ENCODE data around the gene COL11A1.

The COL11A1 gene

GRCh38 chr1:102896771-102897170, 211.6 kb downstream of the COL11A1 start:
- no peak for DNase-seq

GRCh38 chr1:102896286-102896685, 212.0 kb downstream of the COL11A1 start:
- no peak for DNase-seq

DNA sequence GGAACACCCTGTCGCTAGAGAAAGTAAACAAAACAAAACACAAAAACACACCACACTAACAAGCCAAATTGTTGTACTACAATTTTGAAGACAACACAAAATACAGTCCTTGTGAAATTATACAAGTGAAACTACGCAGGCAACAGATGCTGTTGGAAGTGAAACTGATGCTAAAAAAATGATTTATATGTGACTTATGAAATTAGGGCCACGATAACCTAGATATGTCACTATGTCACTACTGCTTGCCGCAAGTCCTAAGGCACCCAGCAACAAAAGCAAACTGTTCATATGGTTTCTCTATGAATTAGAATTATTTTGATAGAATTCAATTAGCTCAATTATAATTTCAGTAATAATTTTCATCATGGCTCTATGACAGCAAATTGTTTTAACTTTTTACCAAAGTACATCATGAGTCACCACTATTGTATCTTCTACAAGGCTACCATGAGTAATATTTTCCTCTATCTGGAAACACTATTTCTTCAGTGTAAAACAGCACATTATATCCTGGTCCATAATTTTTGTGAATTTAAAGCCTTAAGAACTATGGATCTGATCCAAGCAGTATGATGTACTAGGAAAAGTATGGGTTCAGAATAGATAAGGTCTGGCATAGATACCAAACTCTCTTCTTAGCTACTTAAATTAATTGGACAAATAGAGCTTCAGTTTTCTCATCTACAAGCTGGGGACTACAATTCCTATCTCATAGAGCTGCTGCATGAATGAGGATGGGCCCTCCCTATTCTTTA, 216.3 kb downstream of the COL11A1 start:
- DNase-seq = no peak

DNA sequence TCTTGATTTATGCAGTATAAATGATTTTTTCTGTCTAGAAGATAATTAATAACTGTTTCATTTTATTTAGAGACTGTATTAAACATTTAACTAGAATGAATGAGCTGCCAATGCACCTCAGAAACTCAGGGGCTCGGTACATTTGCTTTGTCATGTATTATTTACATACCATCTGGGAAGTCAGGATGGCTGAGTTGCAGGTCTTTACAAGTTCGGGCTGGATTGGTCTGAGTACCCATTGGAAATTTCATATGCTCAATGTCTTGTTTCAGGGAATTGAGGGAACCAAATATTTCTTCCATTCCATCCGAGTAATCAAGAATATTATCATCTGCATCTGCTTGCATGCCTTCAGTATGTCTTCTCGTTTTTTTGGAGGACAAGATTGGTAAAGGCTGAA, 221.7 kb downstream of the COL11A1 start:
- no peak for DNase-seq

DNA sequence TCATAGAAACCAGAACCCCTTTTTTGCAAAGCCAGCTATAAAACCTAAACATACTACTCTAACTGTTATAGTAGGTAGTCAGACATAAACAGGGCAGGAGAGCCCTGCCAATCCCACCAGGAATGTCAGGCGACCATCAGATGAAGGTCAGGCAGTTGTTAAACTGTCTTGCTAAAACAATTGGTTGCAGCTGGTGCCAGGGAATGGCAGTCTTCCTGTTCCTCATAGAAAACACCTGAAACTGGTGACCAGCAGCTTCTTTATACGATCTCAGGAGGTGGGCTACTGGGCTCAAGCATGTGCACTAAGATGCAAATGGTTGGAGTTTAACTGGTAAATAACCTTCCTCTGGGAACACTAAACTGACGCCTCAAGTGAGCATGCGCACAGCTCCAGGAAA, 224.1 kb downstream of the COL11A1 start:
- DNase-seq = no peak

DNA sequence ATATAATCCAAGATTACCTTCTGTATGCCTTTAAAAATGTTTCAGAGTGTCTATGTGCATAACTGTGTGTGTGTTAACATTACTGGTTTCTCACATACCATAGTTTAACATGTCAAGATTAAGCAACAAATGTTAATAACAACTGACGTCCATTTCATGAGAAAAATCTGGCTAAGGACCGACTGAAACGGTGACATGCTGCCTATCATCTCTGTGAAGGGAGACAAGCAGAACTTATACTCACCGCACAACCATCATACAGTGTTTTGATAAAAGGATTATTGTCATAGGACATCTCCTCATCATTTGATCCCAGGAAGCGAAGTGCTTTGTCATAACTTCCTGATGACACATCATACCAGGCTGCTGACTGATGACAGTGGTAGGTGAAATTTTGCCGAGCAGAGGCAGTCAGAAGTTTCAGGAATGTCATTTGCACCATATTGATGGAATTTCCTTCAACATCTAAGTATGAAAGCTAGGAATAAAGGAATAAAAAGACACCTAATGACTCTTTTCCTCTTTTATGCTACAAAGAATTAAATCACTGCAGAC, 228.8 kb downstream of the COL11A1 start:
- no peak for DNase-seq

- DNase-seq = no peak
These were observed 232.6 kb downstream of the COL11A1 start for GRCh38 chr1:102875756-102876155.

DNA sequence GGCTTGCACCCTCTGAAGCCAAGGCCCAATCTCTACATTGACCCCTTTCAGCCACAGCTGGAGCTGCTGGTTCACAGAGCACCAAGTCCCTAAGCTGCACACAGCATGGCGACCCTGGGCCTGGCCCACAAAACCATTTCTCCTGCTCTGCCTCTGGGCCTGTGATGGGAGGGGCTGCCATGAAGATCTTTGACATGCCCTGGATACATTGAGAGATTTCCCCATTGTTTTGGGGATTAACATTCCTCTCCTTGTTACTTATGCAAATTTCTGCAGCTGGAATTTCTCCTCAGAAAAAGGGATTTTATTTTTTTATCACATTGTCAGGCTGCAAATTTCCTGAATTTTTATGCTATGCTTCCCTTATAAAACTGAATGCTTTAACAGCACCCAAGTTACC, 235.8 kb downstream of the COL11A1 start:
- DNase-seq = no peak

DNA sequence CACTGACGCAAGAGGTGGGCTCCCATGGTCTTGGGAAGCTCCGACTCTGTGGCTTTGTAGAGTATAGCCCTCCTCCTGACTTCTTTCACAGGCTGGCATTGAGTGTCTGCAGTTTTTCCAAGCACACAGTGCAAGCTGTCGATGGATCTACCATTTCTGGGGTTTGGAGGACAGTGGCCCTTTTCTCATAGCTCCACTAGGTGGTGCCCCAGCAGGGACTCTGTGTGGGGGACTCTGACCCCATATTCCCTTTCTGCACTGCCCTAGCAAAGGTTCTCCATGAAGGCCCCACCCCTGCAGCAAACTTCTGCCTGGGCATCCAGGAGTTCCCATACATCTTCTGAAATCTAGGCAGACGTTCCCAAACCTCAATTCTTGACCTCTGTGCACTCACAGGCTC, 236.2 kb downstream of the COL11A1 start:
- DNase-seq = no peak

DNA sequence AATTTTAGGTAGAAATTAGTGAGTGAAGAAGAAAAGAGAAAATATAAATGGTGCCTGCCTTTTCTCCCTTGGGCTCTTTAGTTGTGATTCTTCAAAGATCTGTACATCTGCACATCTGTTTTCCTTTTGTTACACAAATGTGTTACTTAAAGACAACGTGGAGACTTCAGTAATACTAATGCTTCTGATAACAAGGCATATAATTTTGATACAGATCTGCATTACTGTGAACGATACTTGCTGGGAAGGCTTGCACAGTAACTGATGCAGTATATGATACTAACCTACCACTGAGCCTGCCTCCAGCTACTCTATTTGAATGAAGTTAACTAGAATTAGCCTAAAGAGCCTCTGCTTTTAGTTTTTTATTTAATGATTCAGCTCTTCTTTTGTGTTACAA, 244.6 kb downstream of the COL11A1 start:
- no peak for DNase-seq

DNA sequence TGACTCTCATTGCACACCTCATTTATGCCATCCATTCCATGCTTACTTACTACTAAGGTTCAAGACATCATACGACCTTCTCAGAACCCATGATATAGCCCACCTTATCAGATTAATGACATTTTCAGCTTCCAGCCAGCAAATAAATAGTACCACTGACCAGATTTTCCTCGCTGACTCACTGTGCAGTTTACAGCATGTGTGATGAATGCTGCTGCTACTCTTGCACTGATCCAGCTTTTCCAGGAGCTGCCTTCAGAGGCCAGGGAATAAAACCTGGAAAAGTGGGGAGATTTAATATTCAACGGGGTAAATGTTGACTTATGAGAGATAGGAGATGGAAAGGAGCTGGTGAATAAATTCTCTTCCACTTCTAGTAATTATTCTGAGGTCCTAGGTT, 247.1 kb downstream of the COL11A1 start:
- no peak for DNase-seq

- no peak for DNase-seq
These were observed 249.6 kb downstream of the COL11A1 start for GRCh38 chr1:102858695-102859094.

DNA sequence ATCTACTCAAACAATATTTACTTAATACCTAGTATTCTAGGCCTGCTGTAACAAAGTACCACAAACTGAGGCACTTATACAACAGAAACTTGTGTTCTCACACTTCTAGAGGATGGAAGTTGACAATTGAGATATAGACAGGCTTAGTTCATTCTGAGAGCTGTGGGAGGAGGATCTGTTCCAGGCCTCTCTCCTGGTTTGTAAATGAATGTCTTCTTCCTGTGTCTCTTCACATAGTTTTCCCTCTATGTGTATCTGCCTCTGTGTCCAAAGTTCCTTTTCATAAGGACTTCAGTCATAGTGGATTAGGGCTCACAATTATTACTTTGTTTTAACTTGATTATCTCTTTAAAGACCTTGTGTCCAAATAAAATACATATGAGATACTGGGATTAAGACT, 251.1 kb downstream of the COL11A1 start:
- no peak for DNase-seq

DNA sequence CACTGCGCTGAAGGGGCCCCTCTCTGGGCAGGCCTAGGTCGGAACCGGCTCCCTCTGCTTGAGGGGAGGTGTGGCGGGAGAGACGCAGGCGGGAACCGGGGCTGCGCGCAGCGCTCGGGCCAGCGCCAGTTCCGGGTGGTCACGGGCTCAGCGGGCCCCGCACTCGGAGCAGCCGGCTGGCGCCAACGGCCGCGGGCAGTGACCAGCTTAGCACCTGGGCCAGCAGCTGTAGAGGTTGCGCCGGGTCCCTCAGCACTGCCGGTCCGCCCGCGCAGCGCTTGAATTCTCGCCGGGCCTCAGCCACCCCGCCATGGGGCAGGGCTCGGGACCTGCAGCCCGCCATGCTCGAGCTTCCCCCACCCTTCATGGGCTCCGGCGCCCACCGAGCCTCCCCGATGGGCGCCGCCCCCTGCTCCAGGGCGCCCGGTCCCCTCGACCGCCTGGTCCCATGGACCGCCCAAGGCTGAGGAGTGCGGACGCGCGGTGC, 254.6 kb downstream of the COL11A1 start:
- no peak for DNase-seq

DNA sequence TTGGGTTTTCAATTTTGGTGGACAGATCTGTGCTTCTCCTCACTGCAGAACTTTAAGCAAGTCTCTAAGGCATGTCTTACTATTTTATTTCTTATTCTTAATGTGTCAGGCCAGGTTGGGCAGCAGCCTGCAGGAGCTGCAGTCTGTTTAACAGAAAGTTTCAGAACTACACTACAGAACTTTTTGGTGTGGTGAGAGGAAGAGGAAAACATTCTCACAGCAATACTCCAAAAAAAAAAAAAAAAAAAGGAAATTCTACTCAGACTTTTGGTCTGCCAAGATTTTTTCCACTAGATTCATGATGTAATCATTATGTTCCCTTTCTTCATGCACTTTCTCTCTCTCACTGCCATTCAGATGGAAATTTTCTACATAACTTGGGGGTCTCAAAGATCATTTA, 255.2 kb downstream of the COL11A1 start:
- no peak for DNase-seq

DNA sequence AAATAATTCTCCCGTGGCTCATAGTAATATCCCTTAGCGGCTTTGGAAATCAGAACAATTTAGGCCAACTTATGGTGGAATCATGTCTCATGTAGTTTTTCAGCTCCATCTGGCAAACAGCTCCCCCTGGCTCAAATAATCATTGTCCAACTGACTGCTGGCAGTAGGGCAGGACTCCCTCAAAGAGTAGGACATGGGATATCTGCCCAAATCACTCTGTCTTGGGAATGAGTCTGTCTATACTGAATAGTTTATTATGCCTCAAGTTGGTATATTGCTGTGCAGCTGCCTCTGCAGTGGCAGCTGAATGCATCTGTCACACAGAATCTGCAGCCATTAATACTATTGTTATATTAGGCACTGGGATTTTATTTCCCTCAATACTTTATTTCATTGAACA, 255.7 kb downstream of the COL11A1 start:
- no peak for DNase-seq

DNA sequence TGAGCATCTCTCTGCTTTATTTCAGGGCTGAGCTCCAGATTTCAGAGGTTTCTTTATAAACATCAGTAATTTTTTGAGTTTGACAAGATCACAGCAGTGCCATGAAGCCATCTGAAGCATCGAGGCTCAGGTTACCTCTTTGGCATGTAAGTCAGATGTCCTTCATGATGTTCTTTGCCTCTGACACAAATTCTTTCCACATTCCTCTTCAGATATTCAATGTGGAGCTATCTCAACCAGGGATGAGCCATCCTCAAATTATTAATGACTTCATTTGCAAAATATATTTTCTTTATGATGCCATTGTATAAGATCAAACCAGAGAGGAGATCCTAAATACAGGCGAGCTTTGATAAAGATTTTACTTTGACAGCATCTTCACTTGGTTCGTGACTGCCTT, 256.7 kb downstream of the COL11A1 start:
- DNase-seq = no peak

- DNase-seq = no peak
These were observed 265.7 kb downstream of the COL11A1 start for GRCh38 chr1:102842606-102843005.

- no peak for DNase-seq
These were observed 267.6 kb downstream of the COL11A1 start for GRCh38 chr1:102840741-102841140.

- no peak for DNase-seq
These were observed 270.3 kb downstream of the COL11A1 start for GRCh38 chr1:102838016-102838415.

DNA sequence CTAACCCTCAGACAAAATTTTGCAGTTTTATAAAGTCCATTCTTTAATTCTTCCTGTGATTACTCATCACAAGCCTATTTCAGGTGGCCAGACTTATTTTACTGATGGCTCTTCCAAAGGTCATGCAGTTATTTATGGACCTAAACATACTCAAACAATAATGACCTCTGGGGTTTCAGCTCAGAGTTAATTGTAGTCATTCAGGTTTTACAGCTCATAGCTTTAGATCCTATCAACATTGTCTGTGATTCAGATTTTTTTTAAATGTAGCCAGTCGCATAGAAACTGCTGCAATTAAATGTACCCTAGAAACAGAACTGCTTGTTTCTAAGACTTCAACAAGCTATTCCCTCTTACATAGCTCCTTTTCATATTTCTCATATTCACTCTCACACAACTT, 270.8 kb downstream of the COL11A1 start:
- no peak for DNase-seq

DNA sequence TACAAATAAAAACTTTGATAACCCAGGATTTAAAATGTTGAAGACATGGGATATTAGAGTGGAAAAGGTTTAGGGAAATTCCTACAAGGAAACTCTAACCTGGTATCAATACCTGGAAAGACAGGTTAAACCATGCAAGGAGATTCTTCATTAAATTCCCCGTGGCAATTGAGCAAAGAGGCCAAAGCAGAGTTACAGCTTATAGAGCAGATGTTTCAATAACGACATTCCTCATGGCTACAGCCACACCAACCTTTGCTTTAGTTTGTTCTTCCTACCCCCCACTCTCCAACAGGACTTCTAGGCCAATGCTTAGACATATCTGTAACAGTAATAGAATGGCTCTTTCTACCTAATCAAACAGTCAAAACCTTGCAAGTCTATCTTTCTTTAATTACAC, 271.3 kb downstream of the COL11A1 start:
- no peak for DNase-seq

- DNase-seq = no peak
These were observed 273.5 kb downstream of the COL11A1 start for GRCh38 chr1:102834688-102835320.

- no peak for DNase-seq
These were observed 275.2 kb downstream of the COL11A1 start for GRCh38 chr1:102833151-102833550.
